Activated T-helper 17 cell treated with anti-CD3 and anti-CD28 coated beads, Interleukin-2, amount 50 U/mL, for 72 hours (primary cell): ENCODE measurements around the gene MAGI1. TPM values are rescaled to one million over a fixed set of nuclear protein-coding genes. Genes with fewer than 3 reads are reported as not detected.
"Not testable (repeated sequence)": the region's sequence is repeated elsewhere in the genome, so short reads cannot be mapped to it uniquely, and the experiment has no call there.

ENCODE experiments used
- ATAC-seq: fragments of 150-1000 bp; cut with Tn5 transposase; replicated peaks from 2 replicates; pipeline ENCODE4 v1.10.0; 2021; ENCODE audit warnings: mild to moderate bottlenecking, moderate library complexity
- H3K27ac Mint-ChIP-seq: one replicate; pipeline ENCODE4 v1.8.0; 2022; ENCODE audit warnings: mixed read lengths
- H3K27me3 Mint-ChIP-seq: one replicate; pipeline ENCODE4 v1.8.0; 2022; ENCODE audit warnings: mixed read lengths
- H3K36me3 Mint-ChIP-seq: one replicate; pipeline ENCODE4 v1.8.0; 2022; ENCODE audit warnings: low read depth, mild to moderate bottlenecking, mixed read lengths
- H3K4me1 Mint-ChIP-seq: one replicate; pipeline ENCODE4 v1.8.0; 2022; ENCODE audit warnings: mixed read lengths
- H3K4me3 Mint-ChIP-seq: one replicate; pipeline ENCODE4 v1.8.0; 2022; ENCODE audit warnings: mild to moderate bottlenecking, mixed read lengths
- H3K9me3 Mint-ChIP-seq: one replicate; pipeline ENCODE4 v1.8.0; 2022; ENCODE audit warnings: mixed read lengths
- total RNA-seq, 2 donors: library from RNA; stranded (reverse); gene quantifications; one replicate each; pipeline ENCODE4 v1.2.3, GENCODE V29; 2022

The MAGI1 gene
- total RNA-seq, 2 donors from 2014 or later = 0.06 TPM; not detected in 1

GRCh38 chr3:65565744-65566143 lies 473.0 kb downstream of the MAGI1 start:
- not testable (repeated sequence) for H3K27me3 Mint-ChIP-seq, H3K27ac Mint-ChIP-seq, H3K36me3 Mint-ChIP-seq, ATAC-seq, H3K4me1 Mint-ChIP-seq, H3K4me3 Mint-ChIP-seq, H3K9me3 Mint-ChIP-seq

GRCh38 chr3:65564483-65564882 lies 474.2 kb downstream of the MAGI1 start:
- no peak overlapping the region for H3K27ac Mint-ChIP-seq
- H3K9me3 Mint-ChIP-seq = peaks cover 4% of the 10 kb centered on the region
- H3K4me1 Mint-ChIP-seq = no peaks in the 10 kb centered on the region
- peaks cover 3% of the 10 kb centered on the region for H3K27me3 Mint-ChIP-seq
- no peak for ATAC-seq
- H3K36me3 Mint-ChIP-seq = no peaks in the 10 kb centered on the region
- H3K4me3 Mint-ChIP-seq = no peak overlapping the region

DNA sequence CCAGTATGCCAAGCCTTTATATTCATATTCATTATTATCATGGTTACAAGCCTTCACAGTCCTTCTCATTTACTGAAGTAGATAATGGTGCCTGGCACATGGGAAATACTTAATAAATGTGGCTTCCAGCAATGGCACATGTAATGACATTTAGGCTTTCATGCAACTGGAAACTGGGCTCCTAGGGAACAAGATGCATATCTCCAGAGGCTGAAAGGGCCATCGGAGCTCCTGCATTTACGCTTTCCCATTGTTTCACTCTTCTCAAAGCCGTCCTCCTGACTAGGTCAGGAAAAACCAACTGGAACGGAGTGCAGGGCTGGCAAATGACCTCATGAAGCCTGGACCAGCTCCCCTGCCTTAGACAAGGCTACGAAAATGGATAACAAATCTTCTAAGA lies 474.9 kb downstream of the MAGI1 start:
- peaks cover 3% of the 10 kb centered on the region for H3K27me3 Mint-ChIP-seq
- H3K36me3 Mint-ChIP-seq = no peaks in the 10 kb centered on the region
- no peak overlapping the region for H3K4me3 Mint-ChIP-seq
- H3K9me3 Mint-ChIP-seq = peaks cover under 1% of the 10 kb centered on the region
- no peak overlapping the region for H3K27ac Mint-ChIP-seq
- no peak for ATAC-seq
- H3K4me1 Mint-ChIP-seq = no peaks in the 10 kb centered on the region

DNA sequence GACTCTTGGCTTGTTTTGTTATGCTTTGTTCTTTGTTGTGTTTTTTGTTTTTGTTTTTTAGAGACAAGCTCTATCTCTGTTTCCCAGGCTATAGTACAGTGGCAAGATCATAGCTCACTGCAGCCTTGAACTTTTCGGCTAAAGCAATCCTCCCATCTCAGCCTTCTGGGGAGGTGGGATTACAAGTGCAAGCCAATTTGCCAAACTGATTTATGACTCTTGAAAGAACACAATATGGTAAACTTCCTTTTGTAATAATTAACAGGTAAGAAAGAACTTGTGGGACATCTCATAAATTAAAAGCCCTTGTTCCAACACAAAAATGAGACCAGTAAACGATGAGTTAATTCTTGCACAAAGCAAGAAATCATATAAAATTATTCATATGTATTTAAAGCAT lies 476.3 kb downstream of the MAGI1 start:
- Mint-ChIP-seq H3K36me3 (no peaks in the 10 kb centered on the region), H3K27ac (no peak overlapping the region)
- ATAC-seq = no peak

DNA sequence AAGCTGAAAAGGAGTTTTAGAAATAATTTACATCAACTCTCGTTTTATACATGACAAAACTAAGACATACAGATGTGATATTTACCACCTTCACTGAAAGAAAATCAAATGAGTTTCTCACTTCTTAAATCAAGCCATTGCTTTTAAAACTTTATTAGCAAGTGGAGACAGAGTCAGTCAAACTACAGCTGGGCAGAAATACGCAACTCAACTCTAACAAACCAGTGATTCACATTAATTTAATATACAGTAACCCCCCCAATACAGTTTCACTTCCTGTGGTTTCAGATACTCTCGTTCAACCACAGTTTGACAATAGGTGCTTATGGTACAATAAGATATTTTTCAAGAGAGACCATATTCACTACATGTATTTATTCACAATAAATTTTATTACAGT lies 477.1 kb downstream of the MAGI1 start:
- Mint-ChIP-seq H3K27ac (no peak overlapping the region), H3K4me1 (no peaks in the 10 kb centered on the region), H3K4me3 (no peak overlapping the region), H3K27me3 (peaks cover 3% of the 10 kb centered on the region), H3K9me3 (no peaks in the 10 kb centered on the region), H3K36me3 (no peaks in the 10 kb centered on the region)
- no peak for ATAC-seq

More for the DNA sequence above, 476.3 kb downstream of the MAGI1 start:
- H3K4me3 Mint-ChIP-seq = no peak overlapping the region
- H3K27me3 Mint-ChIP-seq = peaks cover 3% of the 10 kb centered on the region
- H3K4me1 Mint-ChIP-seq = no peaks in the 10 kb centered on the region
- H3K9me3 Mint-ChIP-seq = no peaks in the 10 kb centered on the region

DNA sequence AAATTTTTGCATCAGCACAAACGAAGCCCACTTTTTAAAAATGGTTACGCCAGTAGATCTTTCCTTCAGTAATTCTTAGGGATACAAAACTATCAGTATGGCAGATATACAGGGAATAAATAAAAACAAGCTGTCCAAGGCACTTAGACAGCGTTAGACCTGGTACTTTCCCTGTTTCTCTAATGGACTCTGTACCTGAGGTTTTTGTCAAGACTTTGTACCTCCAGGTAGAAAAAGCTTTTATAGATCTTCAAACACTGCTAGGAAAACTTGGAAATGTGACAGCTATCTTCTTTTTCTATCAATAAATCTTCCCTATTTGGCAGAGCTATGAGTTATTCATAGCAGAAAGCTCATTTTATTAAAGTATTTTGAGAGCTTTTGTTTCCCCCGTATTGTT lies 477.8 kb downstream of the MAGI1 start:
- Mint-ChIP-seq H3K27ac (no peak overlapping the region), H3K27me3 (peaks cover 3% of the 10 kb centered on the region), H3K4me3 (no peak overlapping the region), H3K9me3 (no peaks in the 10 kb centered on the region), H3K4me1 (no peaks in the 10 kb centered on the region), H3K36me3 (no peaks in the 10 kb centered on the region)
- ATAC-seq = no peak

DNA sequence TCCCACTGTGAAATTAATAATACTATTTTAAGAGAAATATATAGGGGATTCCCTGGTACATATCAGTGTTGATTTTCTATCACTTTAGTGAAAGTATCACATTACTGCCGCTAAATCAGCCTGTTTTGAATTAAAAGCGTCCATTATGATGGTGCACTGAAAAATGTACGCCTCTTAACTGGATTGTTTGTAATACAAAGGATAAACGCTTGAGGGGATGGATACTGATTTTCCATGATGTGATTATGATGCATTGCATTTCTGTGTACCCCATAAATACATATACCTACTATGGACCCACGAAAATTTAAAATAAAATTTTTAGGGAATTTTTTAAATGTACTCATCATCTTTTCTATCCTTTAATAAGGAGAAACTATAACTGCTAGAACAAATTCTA lies 478.6 kb downstream of the MAGI1 start:
- Mint-ChIP-seq H3K9me3 (no peaks in the 10 kb centered on the region), H3K4me3 (no peak overlapping the region), H3K27me3 (peaks cover 3% of the 10 kb centered on the region), H3K36me3 (no peaks in the 10 kb centered on the region), H3K27ac (no peak overlapping the region), H3K4me1 (no peaks in the 10 kb centered on the region)
- no peak for ATAC-seq

- H3K36me3 Mint-ChIP-seq = no peaks in the 10 kb centered on the region
- no peaks in the 10 kb centered on the region for H3K9me3 Mint-ChIP-seq
- H3K4me1 Mint-ChIP-seq = no peaks in the 10 kb centered on the region
- no peak overlapping the region for H3K27ac Mint-ChIP-seq
- no peak for ATAC-seq
- H3K4me3 Mint-ChIP-seq = no peak overlapping the region
- peaks cover 3% of the 10 kb centered on the region for H3K27me3 Mint-ChIP-seq
These were observed 479.1 kb downstream of the MAGI1 start for GRCh38 chr3:65559643-65560042.

- H3K27ac Mint-ChIP-seq = no peak overlapping the region
- H3K27me3 Mint-ChIP-seq = peaks cover 3% of the 10 kb centered on the region
- H3K9me3 Mint-ChIP-seq = no peaks in the 10 kb centered on the region
- no peaks in the 10 kb centered on the region for H3K4me1 Mint-ChIP-seq
- ATAC-seq = no peak
- no peaks in the 10 kb centered on the region for H3K36me3 Mint-ChIP-seq
- H3K4me3 Mint-ChIP-seq = no peak overlapping the region
These were observed 479.9 kb downstream of the MAGI1 start for GRCh38 chr3:65558826-65559225.

DNA sequence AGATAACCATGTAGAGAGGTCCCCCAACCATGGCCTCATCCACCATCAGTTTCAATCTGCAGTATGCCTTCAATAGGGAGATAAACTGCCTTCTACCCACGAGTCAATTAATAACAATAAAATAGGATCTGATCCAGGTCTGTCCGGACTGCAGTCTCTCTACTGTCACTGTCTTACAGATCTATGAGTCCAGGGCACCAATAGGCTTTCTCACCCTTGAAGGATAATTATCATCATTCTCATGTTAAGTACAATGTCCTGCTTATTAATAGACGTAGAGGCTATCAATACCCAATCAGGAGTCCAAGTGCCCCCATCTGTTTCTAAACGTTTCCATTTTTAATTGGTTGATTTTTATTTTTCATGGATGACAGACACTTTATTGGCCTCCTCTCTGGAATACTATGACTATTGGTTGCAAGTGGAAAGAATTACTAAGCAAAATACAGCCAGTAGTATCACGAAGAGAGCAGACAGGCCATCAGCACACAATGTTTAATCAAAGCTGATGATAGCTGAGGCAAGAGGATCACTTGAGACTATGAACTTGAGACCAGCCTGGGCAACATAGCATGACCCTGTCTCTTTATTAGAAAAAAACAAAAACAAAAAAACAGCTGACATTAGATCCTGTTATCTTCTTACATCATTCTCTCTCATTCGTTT lies 480.7 kb downstream of the MAGI1 start:
- no peaks in the 10 kb centered on the region for H3K4me1 Mint-ChIP-seq
- H3K27me3 Mint-ChIP-seq = peaks cover 3% of the 10 kb centered on the region
- H3K4me3 Mint-ChIP-seq = no peak overlapping the region
- H3K36me3 Mint-ChIP-seq = no peaks in the 10 kb centered on the region
- no peak for ATAC-seq
- H3K9me3 Mint-ChIP-seq = no peaks in the 10 kb centered on the region
- H3K27ac Mint-ChIP-seq = no peak overlapping the region

GRCh38 chr3:65556934-65557577 lies 481.7 kb downstream of the MAGI1 start:
- ATAC-seq = no peak
- H3K27me3 Mint-ChIP-seq = peaks cover 3% of the 10 kb centered on the region
- no peaks in the 10 kb centered on the region for H3K9me3 Mint-ChIP-seq
- no peaks in the 10 kb centered on the region for H3K36me3 Mint-ChIP-seq
- no peak overlapping the region for H3K27ac Mint-ChIP-seq
- no peak overlapping the region for H3K4me3 Mint-ChIP-seq
- H3K4me1 Mint-ChIP-seq = no peaks in the 10 kb centered on the region

DNA sequence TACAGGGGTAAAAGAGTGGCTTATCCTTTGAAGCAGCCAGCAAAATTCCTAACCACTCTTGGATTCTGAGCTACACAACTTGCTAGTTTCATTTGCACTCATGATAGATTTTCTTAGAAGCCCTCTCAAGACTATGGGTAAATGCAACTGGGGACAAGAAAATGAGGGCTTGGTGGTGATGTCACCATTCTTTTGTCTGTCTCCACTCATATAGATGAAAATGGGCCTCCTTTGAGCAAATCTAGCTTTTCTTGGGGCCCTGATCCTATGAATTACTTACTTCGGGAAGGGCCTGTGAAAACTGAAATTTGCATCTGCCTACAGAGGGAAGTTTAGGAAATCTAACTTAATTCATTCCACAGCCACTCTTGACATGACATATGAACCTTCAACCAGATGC lies 486.3 kb downstream of the MAGI1 start:
- no peaks in the 10 kb centered on the region for H3K4me1 Mint-ChIP-seq
- peaks cover 6% of the 10 kb centered on the region for H3K27me3 Mint-ChIP-seq
- H3K9me3 Mint-ChIP-seq = no peaks in the 10 kb centered on the region
- no peaks in the 10 kb centered on the region for H3K36me3 Mint-ChIP-seq
- no peak overlapping the region for H3K4me3 Mint-ChIP-seq
- H3K27ac Mint-ChIP-seq = no peak overlapping the region
- no peak for ATAC-seq

- Mint-ChIP-seq H3K9me3 (no peaks in the 10 kb centered on the region), H3K27ac (no peak overlapping the region), H3K27me3 (peaks cover 6% of the 10 kb centered on the region), H3K36me3 (no peaks in the 10 kb centered on the region), H3K4me1 (no peaks in the 10 kb centered on the region), H3K4me3 (no peak overlapping the region)
- no peak for ATAC-seq
These were observed 486.8 kb downstream of the MAGI1 start for GRCh38 chr3:65551945-65552344.

- Mint-ChIP-seq H3K9me3 (no peaks in the 10 kb centered on the region), H3K36me3 (no peaks in the 10 kb centered on the region), H3K27ac (no peak overlapping the region), H3K27me3 (peaks cover 6% of the 10 kb centered on the region), H3K4me3 (no peak overlapping the region), H3K4me1 (no peaks in the 10 kb centered on the region)
- no peak for ATAC-seq
These were observed 488.6 kb downstream of the MAGI1 start for GRCh38 chr3:65550137-65550536.

DNA sequence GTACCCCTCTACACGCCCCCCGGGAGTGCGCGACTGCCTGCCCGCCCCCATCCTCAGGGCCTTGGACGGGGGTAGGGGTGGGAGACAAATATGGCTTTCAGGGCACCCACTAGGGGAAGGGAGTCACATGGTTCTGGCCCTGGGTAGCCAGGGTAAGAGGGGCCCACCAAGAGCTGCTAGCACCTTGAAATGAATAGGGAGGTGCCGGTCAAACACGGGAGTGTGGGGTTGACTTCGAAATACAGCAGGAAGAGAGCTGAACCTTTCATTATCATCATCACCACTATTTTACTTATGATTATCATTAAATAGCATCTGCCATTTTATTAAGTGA lies 489.1 kb downstream of the MAGI1 start:
- H3K27ac Mint-ChIP-seq = no peak overlapping the region
- no peak overlapping the region for H3K4me3 Mint-ChIP-seq
- H3K27me3 Mint-ChIP-seq = peaks cover 6% of the 10 kb centered on the region
- H3K4me1 Mint-ChIP-seq = no peaks in the 10 kb centered on the region
- no peaks in the 10 kb centered on the region for H3K9me3 Mint-ChIP-seq
- no peaks in the 10 kb centered on the region for H3K36me3 Mint-ChIP-seq
- ATAC-seq = no peak
